Retinal pigment epithelial cell (primary cell): ENCODE measurements around the gene CLEC20A.

Source experiments
- DNase-seq: peaks from one replicate; pipeline ENCODE4 v3.0.0-alpha.2; 2010; ENCODE audit warnings: low read depth
- H3K4me3 ChIP-seq: 2 replicates; pipeline ENCODE4 v1.5.1; 2011; ENCODE audit warnings: mild to moderate bottlenecking, low read length, control low read depth, moderate library complexity
- TF ChIP-seq, protein P1 (sequence below): conservative IDR thresholded peaks from 2 replicates; pipeline ENCODE4 v1.5.1; 2011; ENCODE audit warnings: low read depth, low read length, control low read depth, inconsistent platforms

The CLEC20A gene

GRCh38 chr1:178488393-178488792, 8.4 kb downstream of the CLEC20A start:
- no peak overlapping the region for H3K4me3 ChIP-seq
- TF ChIP-seq, protein P1, sequence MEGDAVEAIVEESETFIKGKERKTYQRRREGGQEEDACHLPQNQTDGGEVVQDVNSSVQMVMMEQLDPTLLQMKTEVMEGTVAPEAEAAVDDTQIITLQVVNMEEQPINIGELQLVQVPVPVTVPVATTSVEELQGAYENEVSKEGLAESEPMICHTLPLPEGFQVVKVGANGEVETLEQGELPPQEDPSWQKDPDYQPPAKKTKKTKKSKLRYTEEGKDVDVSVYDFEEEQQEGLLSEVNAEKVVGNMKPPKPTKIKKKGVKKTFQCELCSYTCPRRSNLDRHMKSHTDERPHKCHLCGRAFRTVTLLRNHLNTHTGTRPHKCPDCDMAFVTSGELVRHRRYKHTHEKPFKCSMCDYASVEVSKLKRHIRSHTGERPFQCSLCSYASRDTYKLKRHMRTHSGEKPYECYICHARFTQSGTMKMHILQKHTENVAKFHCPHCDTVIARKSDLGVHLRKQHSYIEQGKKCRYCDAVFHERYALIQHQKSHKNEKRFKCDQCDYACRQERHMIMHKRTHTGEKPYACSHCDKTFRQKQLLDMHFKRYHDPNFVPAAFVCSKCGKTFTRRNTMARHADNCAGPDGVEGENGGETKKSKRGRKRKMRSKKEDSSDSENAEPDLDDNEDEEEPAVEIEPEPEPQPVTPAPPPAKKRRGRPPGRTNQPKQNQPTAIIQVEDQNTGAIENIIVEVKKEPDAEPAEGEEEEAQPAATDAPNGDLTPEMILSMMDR: no peak
- DNase-seq: no peak

- TF ChIP-seq, protein P1: no peak
- peak overlapping the region; percentile 37 for H3K4me3 ChIP-seq
- no peak for DNase-seq
These were observed 9.6 kb downstream of the CLEC20A start for GRCh38 chr1:178487070-178487615.

GRCh38 chr1:178486100-178487069, 10.4 kb downstream of the CLEC20A start:
- no peak for DNase-seq
- TF ChIP-seq, protein P1: no peak
- peak overlapping the region; percentile 37 for H3K4me3 ChIP-seq

- TF ChIP-seq, protein P1: no peak
- DNase-seq: no peak
- H3K4me3 ChIP-seq: no peak overlapping the region
These were observed 11.2 kb downstream of the CLEC20A start for GRCh38 chr1:178485541-178485981.

- no peak for DNase-seq
- TF ChIP-seq, protein P1: no peak
- no peak overlapping the region for H3K4me3 ChIP-seq
These were observed 12.0 kb downstream of the CLEC20A start for GRCh38 chr1:178484698-178485225.

DNA sequence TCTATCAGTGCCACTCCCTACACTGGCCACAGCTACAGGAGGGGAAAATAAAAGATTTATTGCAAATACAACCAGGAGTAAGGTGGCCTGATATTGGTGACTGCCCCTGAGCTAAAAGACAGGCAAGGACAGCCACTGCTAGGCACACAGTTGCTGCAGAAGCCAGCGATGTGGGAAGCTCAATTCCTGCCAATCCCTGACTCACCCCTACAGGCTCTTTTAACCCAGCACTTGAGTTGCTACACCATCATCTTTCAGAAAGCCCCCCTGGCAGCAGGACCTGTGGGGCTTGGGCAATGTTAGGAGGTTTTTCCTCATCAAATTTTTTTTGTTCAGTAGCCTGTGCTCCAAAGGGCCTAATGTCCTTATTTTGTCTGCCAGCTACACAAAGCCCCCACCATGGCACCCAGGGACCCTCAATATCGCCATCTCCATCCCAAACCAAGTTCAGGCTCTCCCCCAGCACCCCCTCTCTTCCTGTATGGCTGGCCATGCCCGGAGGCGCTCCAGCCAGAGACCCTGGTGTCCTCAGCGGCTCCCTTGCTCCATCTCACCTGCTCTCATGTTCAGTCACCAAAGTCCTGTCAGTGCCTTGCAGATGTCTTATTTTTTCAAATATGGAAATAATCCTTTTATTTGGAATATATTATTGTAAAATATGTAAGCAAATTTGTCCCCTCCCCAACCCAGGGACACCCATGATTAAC, 13.4 kb downstream of the CLEC20A start:
- DNase-seq: no peak
- H3K4me3 ChIP-seq: no peak overlapping the region
- TF ChIP-seq, protein P1: no peak
